OCI-M2 (cell line): ENCODE results near the gene PAOX.

ENCODE experiments used
- DNase-seq: peaks from one replicate; lab custom pipeline; 2025; ENCODE audit not compliant: unreplicated experiment; lab: John Stamatoyannopoulos, UW

PAOX gene

GRCh38 chr10:133438711-133439273, 59.7 kb downstream of the PAOX start:
- DNase-seq = no peak

GRCh38 chr10:133439517-133440461, 60.7 kb downstream of the PAOX start:
- DNase-seq = no peak

GRCh38 chr10:133440633-133441285, 61.7 kb downstream of the PAOX start:
- no peak for DNase-seq
